GM18517 (cell line): ENCODE data around the gene ABCC2.
"Not testable (repeated sequence)": the region's sequence is repeated elsewhere in the genome, so short reads cannot be mapped to it uniquely, and the experiment has no call there.

Experiments used
- ATAC-seq: cut with Tn5 transposase; IDR thresholded peaks from one replicate; pipeline ENCODE4 v1.9.1; 2021; ENCODE audit warnings: mild to moderate bottlenecking, moderate library complexity; ENCODE audit not compliant: unreplicated experiment

The ABCC2 gene

GRCh38 chr10:99851825-99852224 lies 69.4 kb downstream of the ABCC2 start:
- ATAC-seq, result no peak

DNA sequence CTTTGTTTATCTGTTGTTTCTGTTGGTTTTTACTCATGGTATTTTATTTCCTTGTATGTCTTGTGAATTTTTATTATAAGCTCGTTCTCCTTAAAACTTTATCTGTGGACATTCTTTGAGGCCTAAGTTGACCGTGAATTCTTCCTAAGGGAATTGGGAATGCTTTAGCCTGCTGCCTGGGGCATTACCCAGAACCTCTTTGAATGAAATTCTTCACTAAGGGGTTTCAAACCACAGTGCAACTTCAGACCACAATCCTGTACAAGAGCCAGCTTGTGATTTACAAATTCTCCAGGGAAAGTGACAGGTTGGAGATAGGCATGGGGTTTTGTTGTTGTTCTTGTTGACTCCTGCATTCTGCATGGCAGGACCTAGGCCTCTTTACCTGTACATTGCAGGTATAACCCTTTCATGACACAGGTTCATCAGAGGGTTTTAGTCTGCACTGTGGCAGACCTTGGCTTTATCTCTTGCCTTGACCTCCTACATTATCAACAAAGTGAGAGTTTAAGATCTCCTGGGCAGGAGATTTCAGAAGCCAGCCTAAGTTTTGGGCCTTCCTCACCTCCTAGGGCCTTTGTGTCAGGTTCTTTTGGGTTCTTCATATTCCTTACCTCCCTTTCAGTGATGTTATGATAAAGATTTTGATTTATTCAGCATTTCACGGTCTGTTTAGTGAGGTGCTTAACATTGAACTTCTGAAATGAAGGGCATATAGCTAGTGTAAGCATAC lies 70.2 kb downstream of the ABCC2 start:
- ATAC-seq, result no peak

DNA sequence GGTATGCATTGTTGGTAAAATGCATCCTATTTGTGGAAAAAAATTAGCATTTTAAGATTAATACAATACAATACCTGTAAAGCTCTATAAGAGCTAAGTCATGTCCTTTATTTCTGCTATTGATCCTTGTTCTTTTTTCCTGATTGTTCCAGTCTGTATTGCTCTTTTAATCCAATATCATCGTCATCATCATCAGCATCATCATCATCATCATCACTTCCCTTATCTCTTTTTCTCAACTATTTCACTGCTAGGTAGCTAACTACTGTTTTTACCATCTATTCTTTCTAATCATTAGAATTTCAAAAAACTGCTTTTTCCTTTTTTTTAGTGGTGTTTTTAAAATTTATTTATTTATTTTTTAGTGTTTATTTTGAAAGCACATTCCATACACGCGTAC lies 71.2 kb downstream of the ABCC2 start:
- no peak for ATAC-seq

DNA sequence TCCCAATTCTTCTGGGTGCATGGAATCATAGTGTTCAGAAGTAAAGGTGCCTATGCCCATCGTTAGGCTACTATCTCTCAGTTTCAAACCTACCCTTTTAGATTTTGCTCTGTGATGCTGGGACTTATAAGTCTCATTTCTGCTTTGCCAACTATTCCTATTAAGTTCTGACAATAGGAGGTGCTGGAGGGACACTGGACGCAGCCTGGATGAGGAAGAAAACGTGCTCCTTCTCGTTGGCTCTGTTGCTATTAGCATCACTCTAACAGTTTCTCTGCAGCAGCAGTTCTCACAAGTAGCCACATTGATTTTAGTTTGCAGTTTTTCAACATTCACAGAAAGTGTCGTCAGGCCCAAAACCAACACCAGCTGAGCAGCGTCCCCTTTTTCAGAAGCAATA lies 72.4 kb downstream of the ABCC2 start:
- no peak for ATAC-seq

DNA sequence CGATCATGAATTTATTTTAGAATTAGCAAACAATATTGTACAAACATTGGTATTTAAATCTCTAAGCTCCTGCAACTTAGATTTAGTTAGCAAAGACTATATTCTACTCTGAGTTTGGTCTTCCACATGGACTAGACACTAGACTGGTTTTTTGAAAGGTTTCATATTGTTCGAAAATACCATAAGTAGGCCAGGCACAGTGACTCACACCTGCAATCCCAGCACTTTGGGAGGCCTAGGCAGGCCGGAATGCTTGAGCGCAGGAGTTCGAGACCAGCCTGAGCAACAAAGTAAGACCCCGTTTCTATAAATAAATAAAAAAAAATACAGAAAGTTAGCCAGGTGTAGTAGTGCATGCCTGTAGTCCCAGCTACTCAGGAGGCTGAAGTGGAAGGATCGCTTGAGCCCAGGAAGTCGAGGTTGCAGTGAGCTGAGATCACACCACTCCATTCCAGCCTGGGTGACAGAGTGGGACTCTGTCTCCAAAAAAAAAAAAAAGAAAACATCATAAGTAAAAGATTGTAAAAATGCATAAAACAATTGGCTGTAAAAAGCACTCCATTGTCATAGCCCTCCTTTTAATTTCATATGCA lies 73.1 kb downstream of the ABCC2 start:
- no peak for ATAC-seq

- no peak for ATAC-seq
These were observed 76.4 kb downstream of the ABCC2 start for GRCh38 chr10:99858849-99859248.

GRCh38 chr10:99859585-99859984 lies 77.1 kb downstream of the ABCC2 start:
- no peak for ATAC-seq

DNA sequence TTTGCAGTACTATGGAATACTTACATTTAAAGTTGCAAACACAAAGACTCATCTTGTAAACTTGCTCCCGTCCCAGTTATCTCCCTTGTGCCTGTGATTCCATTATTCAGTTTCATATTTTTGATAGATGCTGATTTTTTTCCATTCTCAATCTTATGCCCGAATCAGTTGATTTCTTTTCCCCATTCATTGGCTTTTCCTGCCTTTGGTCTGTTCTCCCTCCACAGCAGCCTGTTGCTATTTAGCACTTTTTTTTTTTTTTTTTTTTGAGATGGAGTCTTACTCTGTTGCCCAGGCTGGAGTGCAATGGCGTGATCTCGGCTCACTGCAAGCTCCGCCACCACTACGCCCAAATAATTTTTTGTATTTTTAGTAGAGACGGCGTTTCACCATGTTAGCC lies 78.0 kb downstream of the ABCC2 start:
- no peak for ATAC-seq

DNA sequence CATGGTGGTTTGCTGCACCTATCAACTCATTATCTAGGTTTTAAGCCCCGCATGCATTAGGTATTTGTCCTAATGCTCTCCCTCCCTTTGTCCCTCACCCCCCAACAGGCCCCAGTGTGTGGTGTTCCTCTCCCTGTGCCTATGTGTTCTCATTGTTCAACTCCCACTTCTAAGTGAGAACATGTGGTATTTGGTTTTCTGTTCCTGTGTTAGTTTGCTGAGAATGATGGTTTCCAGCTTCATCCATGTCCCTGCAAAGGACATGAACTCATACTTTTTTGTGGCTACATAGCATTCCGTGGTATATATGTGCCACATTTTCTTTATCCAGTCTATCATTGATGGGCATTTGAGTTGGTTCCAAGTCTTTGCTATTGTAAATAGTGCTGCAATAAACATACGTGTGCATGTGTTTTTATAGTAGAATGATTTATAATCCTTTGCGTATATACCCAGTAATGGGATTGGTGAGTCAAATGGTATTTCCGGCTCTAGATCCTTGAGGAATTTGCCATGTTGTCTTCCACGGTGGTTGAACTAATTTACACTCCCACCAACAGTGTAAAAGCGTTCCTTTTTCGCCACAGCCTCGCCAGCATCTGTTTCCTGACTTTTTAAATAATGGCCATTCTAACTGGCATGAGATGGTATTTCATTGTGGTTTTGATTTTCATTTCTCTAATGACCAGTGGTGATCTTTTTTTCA lies 81.2 kb downstream of the ABCC2 start:
- not testable (repeated sequence) for ATAC-seq

GRCh38 chr10:99867250-99867649 lies 84.8 kb downstream of the ABCC2 start:
- not testable (repeated sequence) for ATAC-seq

DNA sequence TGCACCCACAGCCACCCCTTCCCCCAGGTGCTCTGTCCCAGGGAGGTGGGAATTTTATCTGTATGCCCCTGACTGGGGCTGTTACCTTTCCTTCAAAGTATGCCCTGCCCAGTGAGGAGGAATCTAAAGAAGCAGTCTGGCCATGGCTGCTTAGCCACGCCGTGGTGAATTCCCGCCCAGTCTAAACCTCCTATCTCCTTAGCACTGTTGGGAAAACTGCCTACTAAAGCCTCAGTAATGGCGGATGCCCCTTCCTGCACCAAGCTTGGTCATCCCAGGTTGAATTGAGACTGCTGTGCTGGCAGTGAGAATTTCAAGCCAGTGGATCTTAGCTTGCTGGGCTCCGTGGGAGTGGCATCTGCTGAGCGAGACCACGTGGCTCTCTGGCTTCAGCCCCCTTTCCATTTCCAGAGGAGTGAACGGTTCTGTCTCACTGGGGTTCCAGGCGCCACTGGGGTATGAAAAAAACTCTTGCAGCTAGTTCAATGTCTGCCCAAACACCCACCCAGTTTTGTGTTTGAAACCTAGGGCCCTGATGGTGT lies 87.2 kb downstream of the ABCC2 start:
- no peak for ATAC-seq

DNA sequence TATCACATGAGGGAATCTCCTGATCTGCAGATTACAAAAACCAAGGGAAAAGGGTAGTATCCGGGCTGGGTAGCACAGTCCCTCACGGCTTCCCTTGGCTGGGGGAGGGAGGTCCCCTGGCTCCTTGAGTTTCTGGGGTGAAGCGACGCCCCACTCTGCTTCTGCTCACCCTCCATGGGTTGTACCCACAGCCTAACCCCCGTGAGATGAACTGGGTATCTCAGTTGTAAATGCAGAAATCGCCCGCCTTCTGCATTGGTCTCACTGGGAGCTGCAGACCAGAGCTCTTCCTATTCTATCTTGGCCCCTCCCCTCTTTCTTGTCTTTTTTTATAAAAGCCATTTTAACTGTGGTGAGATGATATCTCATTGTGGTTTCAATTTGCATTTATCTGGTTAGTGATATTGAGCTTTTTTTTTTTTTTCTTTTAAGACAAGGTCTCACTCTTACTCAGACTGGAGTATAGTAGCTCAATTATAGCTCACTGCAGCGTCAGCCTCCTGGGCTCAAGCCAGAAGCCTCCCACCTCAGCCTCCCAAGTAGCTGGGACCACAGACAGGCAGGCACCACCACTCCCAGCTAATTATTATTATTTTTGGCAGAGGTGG lies 87.8 kb downstream of the ABCC2 start:
- ATAC-seq, result no peak

- ATAC-seq, result no peak
These were observed 90.1 kb downstream of the ABCC2 start for GRCh38 chr10:99872367-99873162.

- no peak for ATAC-seq
These were observed 91.4 kb downstream of the ABCC2 start for GRCh38 chr10:99873846-99874245.

DNA sequence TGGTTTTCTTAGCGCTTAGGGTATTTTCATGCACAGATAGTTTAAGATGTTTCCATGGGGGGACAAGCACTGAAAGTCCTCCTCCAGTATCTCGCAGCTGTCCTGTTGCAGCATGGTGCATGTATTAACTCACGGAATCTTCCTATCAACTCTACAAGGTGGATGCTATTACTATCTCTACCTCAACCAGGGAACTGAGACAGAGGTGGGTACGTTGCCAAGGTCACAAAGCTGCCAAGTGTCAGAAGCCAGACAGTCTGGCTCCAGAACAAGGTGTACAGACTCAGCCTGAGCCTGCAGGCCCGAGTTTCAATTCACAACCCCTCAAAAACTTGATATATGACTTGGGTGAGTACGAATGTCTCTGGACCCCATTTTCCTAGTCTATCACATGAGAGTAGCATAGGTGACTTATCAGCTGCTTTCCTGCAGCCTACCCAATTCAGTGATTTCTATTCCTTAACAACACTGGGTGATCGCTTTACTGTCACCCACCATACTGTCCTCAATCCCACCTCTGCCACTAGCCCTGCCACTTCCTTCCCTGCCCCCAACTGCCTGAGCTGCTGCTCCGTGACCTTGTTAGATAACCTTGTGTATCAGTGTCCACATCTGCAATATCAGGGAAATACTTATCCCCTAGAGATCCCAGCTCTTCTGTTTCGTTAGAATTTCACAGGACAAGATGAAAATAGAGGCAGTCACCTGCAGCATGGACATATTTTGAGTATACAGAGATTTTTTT lies 92.1 kb downstream of the ABCC2 start:
- ATAC-seq, result no peak

GRCh38 chr10:99875473-99875872 lies 93.0 kb downstream of the ABCC2 start:
- no peak for ATAC-seq

DNA sequence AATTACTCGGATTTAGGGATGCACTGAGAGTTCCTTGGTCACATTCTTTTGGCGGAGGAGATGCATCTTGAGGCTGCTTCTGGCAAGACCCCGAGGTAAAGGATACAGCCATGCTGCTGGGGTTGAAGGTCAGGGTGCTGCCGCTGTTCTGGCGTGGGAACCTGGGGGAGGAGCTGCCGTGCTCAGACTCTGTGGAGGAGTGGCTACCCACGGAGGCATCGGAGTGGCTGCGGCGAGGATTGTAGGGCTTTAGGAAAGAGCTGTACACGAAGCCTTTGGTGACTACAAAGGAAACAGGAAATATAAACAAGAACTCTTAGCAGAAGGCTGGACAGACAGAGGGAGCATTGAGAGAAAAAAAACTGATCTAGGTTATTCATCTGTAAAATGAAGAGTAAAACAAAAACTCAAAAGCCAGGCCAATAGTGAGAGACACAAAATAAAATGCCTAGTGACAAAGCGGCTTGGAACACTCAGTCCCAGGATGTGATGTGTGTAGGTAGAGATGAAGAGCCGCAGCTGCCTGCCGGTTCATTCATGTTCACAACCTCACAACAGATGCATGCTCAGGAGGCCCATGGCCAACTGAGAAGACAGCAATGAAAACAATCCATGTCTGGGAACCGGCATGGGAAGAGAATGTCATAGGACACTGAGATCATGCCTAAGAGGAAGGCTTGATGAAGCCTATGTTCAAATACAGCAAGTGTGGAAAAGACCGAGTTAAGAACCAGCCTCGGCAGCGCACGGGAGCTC lies 97.8 kb downstream of the ABCC2 start:
- ATAC-seq, result no peak

DNA sequence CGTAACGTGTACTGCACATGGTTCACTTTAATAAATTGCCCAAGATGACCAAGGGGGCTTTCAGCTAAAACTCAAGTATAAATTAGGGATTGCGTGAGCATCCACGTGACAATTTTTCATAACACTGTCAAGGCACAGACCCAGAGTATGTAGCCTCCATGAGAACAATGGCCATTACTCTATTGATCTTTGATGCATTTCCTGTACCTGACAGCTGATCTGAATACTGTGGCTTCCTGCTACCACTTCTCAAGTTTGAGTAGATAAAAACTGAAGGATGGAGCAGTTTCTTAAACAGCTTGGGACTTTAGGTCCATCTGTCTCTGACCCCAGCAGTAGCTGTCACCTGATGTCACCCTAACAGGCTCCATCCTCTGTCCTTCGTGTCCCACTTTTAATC lies 98.9 kb downstream of the ABCC2 start:
- ATAC-seq, result no peak

- ATAC-seq, result no peak
These were observed 101.1 kb downstream of the ABCC2 start for GRCh38 chr10:99883523-99883922.
